GM15510 (cell line): ENCODE results near the gene CAV1.

Experiments
- POLR2A ChIP-seq: IDR thresholded peaks from 3 replicates; pipeline ENCODE4 v1.6.1; 2011; ENCODE audit warnings: borderline replicate concordance; ENCODE audit not compliant: insufficient read length; ENCODE audit errors: extremely low read depth

CAV1 gene

DNA sequence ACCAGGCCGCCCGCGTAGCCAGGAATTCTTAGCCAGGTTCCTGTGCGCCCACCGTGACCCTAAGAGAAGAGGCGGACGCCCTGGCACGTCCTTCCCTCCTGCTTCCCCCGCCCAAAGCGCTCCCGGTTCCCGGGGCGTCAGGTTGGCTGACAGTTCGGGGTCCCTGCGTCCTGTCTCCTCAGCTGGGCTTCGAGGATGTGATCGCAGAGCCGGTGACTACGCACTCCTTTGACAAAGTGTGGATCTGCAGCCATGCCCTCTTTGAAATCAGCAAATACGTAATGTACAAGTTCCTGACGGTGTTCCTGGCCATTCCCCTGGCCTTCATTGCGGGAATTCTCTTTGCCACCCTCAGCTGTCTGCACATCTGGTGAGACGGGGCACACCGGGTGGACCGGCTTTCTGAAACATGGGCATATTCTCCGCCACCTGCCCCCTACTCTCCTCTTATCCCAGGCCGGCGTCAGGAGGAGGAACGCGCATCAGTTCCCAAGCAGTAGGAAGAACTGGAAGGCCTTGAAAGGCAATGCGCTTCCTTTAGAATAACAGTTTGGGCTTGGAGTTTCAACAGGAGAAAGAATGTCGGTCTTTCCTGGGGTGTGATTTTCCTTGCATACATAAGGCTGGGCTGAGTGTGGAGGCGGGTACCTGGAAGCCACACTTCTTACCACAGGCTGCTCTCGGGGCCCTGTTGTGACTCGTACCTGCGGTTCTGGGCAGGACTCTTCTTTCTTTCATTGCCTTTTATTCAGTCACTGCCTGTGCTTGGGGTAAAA lies 24.6 kb upstream of the CAV1 start:
- no peak for TF ChIP-seq POLR2A

DNA sequence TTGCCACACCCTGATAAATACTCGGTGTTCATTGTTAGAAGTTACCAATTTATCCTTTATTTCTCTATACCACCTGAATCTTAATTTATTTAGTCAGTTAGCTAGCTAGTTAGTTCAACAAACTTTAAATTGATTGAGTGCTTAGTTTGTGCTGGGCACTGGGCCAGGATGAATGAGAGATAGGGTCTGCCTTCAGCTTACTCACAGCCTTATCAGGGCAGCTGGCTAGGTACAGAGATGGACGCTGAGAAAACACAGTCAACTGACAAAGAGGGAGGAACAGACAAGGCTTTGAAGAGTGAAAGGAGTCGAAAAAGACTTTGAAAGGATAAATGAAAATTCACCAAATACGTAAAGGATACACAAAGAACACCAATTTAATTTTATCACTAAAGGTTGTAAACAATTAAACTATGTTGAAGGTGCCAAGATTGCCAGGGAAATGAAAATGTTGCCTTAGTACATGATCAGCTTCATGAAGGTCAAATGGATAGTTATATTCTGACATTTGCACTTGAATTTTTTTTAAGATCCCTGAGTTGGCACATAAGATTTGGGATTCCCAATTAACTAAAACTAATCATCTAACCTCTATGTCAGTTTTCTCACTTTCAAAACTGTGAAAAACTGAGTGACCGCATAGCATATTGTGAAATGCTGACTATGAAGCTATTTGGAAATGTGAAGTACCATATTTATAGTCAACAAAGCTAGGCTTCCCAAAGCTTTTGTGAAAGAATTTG lies 23.2 kb upstream of the CAV1 start:
- TF ChIP-seq POLR2A = no peak

DNA sequence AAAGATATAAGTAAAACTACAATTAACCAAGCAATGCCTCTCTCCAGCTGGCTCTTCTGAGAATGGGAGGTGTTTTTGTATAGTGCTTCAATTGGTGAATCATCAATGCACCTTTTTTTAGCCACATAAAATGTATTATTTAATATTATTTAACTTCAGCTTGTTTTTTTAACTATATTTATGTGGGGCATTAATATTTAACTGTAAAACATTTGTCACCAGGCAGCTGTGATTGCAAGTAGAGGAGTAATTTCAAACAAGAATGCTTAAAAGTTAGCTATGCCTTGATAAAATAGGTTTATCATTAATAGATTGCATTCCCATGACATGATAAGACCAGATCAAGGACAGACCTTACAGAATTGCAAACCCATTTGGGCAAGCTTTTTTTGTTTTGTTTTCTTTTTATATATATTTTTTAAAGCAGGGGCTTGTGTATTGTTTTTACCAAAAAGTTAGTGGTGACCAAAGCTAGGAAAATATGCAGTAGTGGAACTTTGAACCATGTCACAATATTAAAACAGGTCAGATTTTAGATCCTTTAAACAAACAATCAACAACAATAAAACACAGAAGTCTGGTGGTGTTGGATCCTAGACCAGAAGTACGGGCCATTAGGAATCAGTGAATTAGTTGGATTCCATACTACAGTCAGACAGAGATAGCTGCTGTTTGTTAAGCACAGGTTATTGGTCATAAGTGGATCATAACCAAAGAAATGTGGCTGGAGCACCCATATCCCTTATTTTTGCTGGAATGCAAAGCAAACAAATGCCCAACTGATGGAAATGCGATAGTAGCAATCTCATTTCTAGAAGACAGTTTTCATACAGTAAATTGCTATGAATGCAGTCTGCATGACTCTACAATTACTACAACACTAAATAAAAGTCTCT lies 22.4 kb upstream of the CAV1 start:
- TF ChIP-seq POLR2A = no peak

DNA sequence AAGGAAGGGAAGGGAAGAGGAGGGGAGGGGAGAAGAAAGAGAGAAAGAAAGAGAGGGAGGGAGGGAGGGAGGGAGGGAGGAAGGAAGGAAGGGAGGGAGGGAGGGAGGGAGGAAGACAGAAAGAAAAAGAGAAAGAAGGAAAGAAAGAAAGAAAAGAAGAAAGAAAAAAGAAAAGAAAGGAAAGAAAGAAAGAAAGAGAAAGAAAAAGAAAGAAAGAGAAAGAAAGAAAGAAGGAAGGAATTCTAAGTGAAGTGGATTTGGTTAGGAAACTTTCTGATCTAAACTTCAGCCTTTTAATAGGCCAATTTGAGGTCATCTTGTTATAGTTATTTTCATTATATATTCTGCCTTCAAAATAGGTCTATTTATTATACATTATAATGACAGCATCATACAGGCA lies 21.0 kb upstream of the CAV1 start:
- no peak for TF ChIP-seq POLR2A

DNA sequence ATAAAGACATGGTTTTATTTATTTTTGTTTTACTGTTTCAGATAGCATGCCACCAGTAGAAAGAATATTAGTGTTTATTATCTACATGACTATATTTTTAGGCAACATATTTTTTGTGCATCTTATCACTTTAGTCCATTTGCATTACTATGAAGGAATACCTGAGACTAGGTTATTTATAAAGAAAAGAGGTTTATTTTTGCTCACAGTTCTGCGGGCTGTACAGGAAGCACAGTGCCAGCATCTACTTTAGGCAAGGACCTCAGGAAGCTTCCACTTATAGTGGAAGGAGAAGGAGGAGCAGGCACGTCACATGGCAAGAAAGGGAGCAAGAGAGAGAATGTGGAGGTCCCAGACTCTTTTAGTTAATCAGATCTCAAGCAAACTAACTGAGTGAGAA lies 19.6 kb upstream of the CAV1 start:
- TF ChIP-seq POLR2A = no peak

DNA sequence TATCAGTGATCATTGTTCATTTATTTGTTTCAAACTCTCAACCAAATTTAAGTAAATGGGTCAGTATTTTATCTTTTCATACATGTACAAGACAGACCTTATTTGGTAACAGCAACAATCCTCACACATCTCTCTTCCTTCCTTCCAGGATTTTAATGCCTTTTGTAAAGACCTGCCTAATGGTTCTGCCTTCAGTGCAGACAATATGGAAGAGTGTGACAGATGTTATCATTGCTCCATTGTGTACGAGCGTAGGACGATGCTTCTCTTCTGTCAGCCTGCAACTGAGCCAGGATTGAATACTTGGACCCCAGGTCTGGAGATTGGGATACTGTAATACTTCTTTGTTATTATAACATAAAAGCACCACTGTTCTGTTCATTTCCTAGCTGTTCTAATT lies 19.0 kb upstream of the CAV1 start:
- no peak for TF ChIP-seq POLR2A

DNA sequence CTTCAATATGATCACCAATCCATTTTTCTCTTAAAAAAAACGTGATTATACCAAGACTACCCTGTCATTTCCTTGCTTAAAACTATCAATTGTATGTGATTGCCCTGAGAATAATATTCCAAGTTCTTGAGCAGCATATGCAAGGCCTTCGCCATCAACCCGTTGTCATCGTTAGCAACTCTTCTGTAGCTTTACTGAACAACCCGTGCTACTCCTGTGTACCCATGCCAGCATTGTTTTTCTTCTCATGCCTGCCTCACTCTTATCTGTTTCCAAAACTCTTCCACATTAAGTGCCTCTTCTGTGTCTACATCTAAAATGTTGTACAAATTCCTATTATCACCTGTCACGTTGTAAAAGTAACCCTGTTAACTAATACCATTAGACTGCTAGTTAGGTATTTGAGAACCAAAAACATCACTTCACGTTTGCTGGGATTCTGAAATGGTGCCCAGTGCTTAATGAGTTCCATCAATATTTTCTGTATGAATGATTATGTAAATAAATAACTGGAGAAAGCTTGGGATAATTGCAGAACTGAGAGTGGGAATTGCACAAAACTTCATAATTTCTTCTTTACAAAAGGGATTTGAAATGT lies 14.8 kb upstream of the CAV1 start:
- TF ChIP-seq POLR2A = no peak

DNA sequence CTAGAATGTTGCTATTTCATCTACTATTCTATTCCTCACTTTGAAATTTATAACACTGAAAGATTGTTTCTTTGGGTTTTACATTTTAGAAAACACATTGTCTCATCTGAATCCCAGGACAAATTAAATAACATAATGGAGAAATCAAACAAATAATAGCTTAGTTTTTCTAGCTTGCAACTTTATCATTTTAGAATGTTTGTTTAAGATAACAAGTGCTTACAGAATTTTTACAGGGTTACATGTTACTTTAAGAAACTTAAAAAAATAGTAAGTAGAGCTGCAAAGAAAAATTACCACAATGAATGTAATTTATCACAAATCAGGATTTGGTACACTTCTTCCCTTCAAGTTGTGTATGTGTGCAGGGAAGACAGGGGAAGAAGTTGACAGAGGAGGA lies 14.0 kb upstream of the CAV1 start:
- no peak for TF ChIP-seq POLR2A

DNA sequence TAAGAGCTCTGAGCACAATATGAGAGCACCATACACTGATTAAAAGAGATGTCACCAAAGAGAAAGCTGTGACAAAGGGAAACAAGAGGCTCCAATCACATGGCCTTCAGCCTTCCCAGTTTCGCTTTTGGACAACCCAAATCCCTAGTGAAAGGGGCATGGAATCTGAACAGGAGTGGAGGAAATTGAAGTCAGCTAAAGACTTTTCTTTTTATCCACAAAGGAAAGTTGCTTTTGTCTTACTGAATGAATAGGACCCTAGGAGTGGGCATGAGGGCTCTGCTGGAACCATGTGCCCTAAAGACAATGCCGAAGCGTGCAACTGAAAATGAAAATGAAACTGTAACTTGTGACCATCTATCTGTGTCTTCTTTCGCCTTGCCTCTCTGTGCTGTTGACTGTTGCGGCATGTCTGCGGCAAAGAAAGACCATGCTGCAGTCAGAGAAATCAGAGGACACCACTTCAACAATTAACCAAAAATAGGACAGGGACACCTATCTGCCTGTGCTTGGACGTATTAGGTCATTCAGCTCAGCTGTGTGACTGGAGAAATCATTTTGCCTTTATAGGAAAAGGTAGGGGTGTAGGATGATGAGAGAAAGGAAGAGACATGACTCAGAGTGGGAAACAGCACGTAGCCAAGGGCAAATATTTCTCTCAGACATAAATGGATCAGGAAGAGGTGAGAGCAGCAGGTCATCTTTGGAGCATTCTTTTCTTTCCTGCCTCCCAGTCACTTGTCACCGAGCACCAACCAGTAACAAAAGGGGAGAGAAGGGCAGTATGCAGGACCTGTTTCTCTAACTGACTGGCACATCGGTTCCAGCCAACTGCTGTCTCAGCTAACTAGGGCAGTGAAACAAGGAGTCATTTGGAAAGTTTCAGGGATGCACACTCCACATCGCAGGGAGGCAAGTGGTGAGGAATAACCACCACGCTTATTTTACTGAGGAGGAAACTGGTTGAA lies 13.0 kb upstream of the CAV1 start:
- no peak for TF ChIP-seq POLR2A

DNA sequence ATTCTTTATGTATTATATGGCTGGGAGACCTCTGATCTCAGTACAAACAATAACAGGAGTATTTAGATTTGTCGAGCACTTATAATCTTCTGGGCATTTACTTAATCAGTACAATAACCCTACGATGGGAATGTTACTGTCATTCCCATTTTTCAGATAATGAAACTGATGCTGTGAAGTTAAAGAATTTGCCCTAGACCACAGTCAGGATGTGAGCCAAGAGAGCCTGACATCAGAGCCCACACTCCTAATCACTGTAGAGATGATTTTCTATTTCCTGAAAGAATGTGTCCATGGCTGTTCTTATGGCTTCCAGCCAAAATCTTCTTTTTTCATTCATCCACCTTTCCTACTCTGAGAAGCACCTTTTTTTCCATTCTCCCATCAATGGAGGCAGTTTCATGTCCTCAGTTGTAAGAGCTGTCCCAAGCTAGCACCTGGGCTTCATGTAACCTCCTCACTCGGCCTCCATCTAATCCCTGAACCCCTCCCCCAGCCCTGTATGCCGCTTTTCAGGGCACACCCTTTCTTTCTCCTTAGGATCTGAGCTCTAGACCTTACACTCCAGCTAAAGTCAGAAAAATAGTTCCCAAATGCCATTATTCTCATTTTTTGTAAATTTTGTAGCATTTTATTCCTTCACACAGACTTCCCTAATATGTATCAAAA lies 12.2 kb upstream of the CAV1 start:
- no peak for TF ChIP-seq POLR2A

DNA sequence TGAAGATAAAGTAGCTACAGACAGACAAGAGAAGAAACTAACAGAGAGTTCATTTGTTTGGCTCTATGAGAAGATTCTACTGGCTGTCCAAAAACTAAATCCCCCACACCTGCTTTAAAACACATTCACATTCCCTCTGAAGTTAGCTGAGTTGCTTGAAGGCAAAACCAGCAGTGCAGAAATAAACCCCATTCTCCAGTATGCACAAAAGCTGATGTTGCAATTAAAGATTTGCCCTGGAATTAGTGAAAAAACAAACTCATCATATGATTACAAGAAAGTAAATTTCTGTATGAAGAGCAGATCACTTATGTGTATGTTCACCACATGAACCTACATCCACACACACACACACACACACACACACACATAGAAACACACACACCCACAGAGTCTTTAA lies 9.3 kb upstream of the CAV1 start:
- no peak for TF ChIP-seq POLR2A

DNA sequence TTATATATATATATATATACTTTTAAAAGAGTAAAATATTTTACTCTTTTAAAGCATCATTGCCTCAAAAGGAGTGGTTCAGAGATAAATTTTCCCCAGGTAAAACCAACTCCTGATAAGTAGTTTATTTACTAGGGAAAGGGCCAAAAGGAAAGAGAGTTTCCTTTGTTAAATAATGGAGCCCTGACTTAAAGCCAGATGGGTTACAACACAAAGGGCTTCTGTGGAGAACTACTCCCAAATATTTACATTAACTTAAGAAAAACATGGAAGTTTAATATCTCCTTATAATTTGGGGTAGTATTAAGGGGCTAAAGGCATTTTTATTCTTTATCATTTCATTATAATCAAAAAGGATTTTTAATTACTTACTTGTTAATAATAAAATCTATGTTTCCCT lies 8.5 kb upstream of the CAV1 start:
- TF ChIP-seq POLR2A = no peak

DNA sequence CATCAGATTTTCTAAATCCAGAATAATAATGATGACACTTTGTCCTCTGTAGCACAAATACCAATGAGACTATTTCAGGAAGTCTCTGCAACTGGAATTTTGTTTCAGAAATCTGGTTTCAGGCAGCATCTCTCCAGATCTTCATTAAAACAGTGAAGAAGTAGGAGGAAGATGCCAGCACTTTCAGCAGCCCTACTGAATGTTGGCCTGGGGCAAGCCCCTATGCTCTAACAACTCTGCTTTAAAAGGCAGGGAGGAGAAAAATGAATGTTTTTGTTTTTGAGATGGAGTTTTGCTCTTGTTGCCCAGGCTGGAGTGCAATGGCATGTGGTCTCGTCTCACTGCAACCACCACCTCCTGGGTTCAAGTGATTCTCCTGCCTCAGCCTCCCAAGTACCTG lies 7.2 kb upstream of the CAV1 start:
- no peak for TF ChIP-seq POLR2A

DNA sequence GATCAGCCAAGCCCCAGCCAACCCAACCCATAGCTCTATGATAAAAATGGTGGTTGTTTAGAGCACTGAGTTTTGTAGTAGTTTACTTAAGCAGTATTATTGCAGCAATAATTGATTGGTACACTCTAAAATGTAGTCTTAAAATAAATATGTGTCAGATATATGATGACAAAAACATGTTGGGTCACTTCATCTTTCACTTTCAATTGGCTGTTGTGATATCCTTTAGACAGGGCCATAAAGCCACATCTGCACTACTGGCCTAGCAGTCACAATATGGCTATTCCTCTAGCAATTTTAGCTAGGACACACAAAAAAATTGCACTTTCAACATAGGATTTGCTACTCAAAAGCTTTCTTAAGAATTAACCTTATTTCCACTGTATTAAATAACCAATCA lies 5.9 kb upstream of the CAV1 start:
- TF ChIP-seq POLR2A = no peak

DNA sequence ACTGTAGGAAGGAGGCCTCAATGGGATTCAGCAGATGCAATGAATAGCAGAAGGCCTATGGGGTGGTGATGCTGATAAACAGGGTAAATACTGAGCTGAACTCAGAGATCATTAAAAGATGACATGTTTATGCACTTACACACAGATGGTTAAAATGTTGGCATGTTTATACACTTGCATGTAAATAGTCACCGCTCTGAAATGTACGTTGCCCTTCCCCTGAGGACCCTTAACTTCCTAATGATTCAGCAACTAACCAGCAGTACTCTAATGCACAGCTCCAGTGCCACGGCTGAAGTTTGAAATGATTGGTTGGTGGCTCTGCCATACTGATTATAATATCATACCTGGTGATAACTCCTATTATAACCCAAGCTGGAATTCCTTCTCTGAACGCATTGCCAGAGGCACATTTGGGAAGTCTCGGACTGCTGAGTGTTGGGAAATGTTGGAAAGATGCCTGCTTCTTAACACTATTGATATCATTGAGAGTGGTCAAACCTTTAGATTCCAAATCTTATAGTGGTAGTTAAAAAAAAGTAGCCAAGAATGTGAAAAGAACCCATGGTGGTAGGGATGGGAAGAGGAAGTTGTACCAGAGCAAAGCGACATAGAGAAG lies 3.7 kb upstream of the CAV1 start:
- TF ChIP-seq POLR2A = no peak
